Kidney epithelial cell (primary cell): ENCODE results near the gene HYAL3. TPM values are rescaled to one million over a fixed set of nuclear protein-coding genes. Genes with fewer than 3 reads are reported as not detected.
A peak's percentile ranks its signal among the peaks of the same experiment; 100 is the strongest.

Experiments
- DNase-seq: peaks from one replicate; pipeline ENCODE4 v3.0.0-alpha.2; 2010; ENCODE audit warnings: low read depth
- H3K27me3 ChIP-seq: 2 replicates; pipeline ENCODE4 v1.6.0; 2011; ENCODE audit warnings: low read length; ENCODE audit not compliant: control insufficient read depth, insufficient read depth
- H3K36me3 ChIP-seq: 2 replicates; pipeline ENCODE4 v1.5.1; 2011; ENCODE audit warnings: low read length; ENCODE audit not compliant: control insufficient read depth, insufficient read depth
- H3K4me3 ChIP-seq: 2 replicates; pipeline ENCODE4 v1.5.1; 2011; ENCODE audit warnings: low read depth, mild to moderate bottlenecking, control low read depth, low read length
- CTCF ChIP-seq: IDR thresholded peaks from 2 replicates; pipeline ENCODE4 v1.5.1; 2011; ENCODE audit warnings: mild to moderate bottlenecking, moderate library complexity, low read length, control low read depth, inconsistent platforms; ENCODE audit not compliant: insufficient read depth, poor library complexity, severe bottlenecking
- total RNA-seq: library from RNA; depleted of rRNA; stranded (reverse); fragments of >200 nt; gene quantifications from 2 replicates; pipeline ENCODE4 v1.2.3, GENCODE V29; 2015

Gene HYAL3
- total RNA-seq, 1 donor from 2014 or later, result 7.6 TPM

DNA sequence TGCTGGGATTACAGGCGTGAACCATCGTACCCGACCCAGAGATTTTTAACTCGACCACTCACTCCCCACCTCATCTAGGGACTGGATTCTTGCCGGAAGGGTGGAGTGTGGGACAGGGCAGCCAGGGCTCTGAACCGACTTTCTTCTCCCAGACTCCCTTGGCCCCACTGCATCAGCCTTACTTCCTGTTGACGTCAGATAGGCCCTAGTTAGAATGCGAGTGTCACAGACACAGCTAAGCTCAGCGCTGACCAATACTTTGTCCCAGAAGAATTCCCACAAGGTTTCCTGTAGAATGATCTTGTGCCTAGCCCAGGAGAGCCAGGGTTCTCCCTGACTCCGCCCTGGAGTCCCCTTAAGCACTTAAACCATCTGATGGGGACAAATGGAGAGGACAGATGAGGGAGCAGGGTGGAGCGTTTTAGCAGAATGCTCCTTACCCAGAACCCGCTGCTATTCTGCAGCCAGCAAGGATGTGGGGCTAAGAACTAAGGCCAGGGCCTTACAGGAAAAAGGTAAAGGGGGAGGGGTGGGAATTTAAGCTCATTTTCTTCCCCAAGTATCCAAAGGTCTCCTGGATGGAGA is 34.6 kb upstream of the HYAL3 start:
- TF ChIP-seq CTCF, result no peak
- no peak overlapping the region for H3K4me3 ChIP-seq

DNA sequence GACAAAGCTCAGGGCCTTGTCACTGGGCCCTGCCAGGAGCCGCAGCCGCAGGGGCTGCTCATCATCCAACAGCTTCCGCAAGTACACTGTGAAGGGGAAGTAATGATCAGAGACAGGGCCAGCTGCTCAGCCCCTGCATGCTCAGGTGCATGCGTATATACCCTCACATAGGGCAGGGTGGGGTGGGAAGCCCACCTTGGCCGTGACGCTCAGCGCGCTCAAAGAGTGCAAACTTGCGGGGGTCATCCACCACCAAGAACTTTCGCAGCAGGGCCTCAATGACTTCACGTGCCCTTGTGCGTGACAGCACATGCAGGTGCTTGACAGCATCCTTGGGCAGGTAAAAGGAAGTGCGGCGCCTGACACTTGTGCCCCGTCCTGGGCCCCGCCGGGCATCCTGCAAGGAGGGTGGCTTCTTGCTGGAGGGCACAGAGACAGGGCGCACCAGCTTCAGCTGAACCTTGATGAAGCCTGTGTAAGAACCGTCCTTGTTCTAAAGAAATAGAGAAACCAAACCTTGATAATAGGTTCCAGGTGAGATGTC is 32.2 kb upstream of the HYAL3 start:
- Histone ChIP-seq H3K4me3 (no peak overlapping the region), H3K36me3 (peaks cover 1% of the 10 kb centered on the region), H3K27me3 (no peaks in the 10 kb centered on the region)
- no peak for TF ChIP-seq CTCF
- no peak for DNase-seq

More for the DNA sequence above, 34.6 kb upstream of the HYAL3 start:
- Histone ChIP-seq H3K36me3 (peaks cover 1% of the 10 kb centered on the region), H3K27me3 (no peaks in the 10 kb centered on the region)
- DNase-seq, result no peak

DNA sequence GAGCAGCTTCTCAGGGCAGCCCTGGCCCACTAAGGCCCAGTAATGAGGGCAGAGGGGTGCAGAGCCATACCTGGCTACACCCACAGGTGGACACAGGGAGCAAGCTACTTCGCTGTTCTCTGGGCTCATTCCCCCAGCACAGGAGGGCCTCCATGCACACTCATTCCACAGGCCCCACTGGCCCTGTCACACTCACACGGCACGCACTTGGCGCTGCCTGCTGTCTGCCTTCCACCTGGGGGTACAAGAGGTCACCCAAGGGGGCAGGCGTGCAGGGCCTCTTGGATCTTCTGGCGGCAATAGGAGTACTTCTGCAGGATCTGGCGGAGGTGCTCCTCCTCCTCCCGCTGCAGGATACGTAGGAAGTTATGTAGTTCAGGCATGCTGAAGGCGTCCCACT is 31.1 kb upstream of the HYAL3 start:
- H3K4me3 ChIP-seq, result no peak overlapping the region
- H3K36me3 ChIP-seq, result peaks cover 1% of the 10 kb centered on the region
- no peak for TF ChIP-seq CTCF
- DNase-seq, result no peak
- H3K27me3 ChIP-seq, result no peaks in the 10 kb centered on the region

- peak; percentile 92 for DNase-seq
- Histone ChIP-seq H3K27me3 (no peaks in the 10 kb centered on the region), H3K4me3 (peak within 1 kb of the TSS; percentile 80), H3K36me3 (peaks cover 1% of the 10 kb centered on the region)
- TF ChIP-seq CTCF, result no peak
These were observed 28.9 kb upstream of the HYAL3 start, which contains the start of gene TUSC2 for GRCh38 chr3:50327943-50328691. TUSC2 (minus strand) TSS chr3:50328223; CDS start chr3:50328099, 124 bp downstream.

- no peaks in the 10 kb centered on the region for H3K27me3 ChIP-seq
- H3K4me3 ChIP-seq, result peak overlapping the region; percentile 80
- no peak for DNase-seq
- H3K36me3 ChIP-seq, result peaks cover 1% of the 10 kb centered on the region
- no peak for TF ChIP-seq CTCF
These were observed 27.9 kb upstream of the HYAL3 start for GRCh38 chr3:50327129-50327528.
